Liver (tissue), 3 donors: ENCODE data around the gene B4GALT2.

Experiments used
- CTCF ChIP-seq: fragments of 150-350 bp; IDR thresholded peaks from 2 replicates; pipeline ENCODE4 v1.5.1; 2017; ENCODE audit warnings: improper control_type of control experiment, low read depth, low read length; ENCODE audit not compliant: missing input control
- EGR1 ChIP-seq, 2 donors: IDR thresholded peaks; 2 replicates each; pipeline ENCODE4 v1.6.1; 2016 to 2018; ENCODE audit warnings: antibody characterized with exemption in 2 of 2, low read depth in 2 of 2
- TAF1 ChIP-seq: conservative IDR thresholded peaks from 2 replicates; pipeline ENCODE4 v1.6.1; 2016; ENCODE audit warnings: antibody characterized with exemption, mild to moderate bottlenecking
- donor health status: healthy.
- donor health status: healthy.

- no peak for TF ChIP-seq CTCF
- no peak for TF ChIP-seq EGR1 (IDR thresholded peaks at IDR 0.05; ENCODE audit: low read depth in 2 of 2)
- TF ChIP-seq TAF1: no peak
Measured at GRCh38 chr1:44040418-44040817, 61.4 kb downstream of the B4GALT2 start.
